WTC11 (cell line): ENCODE results near the gene PRKCQ. TPM values are rescaled to one million over a fixed set of nuclear protein-coding genes. Genes with fewer than 3 reads are reported as not detected.
"Not testable (repeated sequence)": the region's sequence is repeated elsewhere in the genome, so short reads cannot be mapped to it uniquely, and the experiment has no call there.

ENCODE experiments used
- ATAC-seq: fragments of 200-7000 bp; cut with Tn5 transposase; 2 replicates; pipeline ENCODE4 v1.10.0; 2021; ENCODE audit warnings: mild to moderate bottlenecking, moderate library complexity
- CTCF ChIA-PET: fragments of 300-600 bp; sonication (Branson Sonifier 250); formaldehyde crosslinking; loops from one replicate; lab custom pipeline; 2021; ENCODE audit warnings: antibody characterized with exemption; lab: Charles Lee
- POLR2A ChIA-PET: fragments of 350-600 bp; sonication (Branson Sonifier 250); formaldehyde crosslinking; loops from one replicate; lab custom pipeline; 2021; ENCODE audit warnings: antibody characterized with exemption; lab: Charles Lee
- DNase-seq: peaks from one replicate; pipeline ENCODE4 v3.0.0; 2021; ENCODE audit warnings: low spot score
- H3K27ac Mint-ChIP-seq: 2 replicates; pipeline ENCODE4 v1.8.0; 2021; ENCODE audit warnings: mixed read lengths
- H3K27me3 Mint-ChIP-seq: 2 replicates; pipeline ENCODE4 v1.8.0; 2021; ENCODE audit warnings: low read depth, mild to moderate bottlenecking, moderate library complexity, mixed read lengths
- H3K36me3 Mint-ChIP-seq: 2 replicates; pipeline ENCODE4 v1.8.0; 2021; ENCODE audit warnings: mixed read lengths
- H3K4me1 Mint-ChIP-seq: 2 replicates; pipeline ENCODE4 v1.8.0; 2022; ENCODE audit warnings: mixed read lengths
- H3K4me3 Mint-ChIP-seq: 2 replicates; pipeline ENCODE4 v1.8.0; 2021; ENCODE audit warnings: mild to moderate bottlenecking, moderate library complexity, mixed read lengths
- H3K9me3 Mint-ChIP-seq: 2 replicates; pipeline ENCODE4 v1.8.0; 2021; ENCODE audit warnings: mixed read lengths
- ATF2 ChIP-seq: sonication (generic); formaldehyde crosslinking; IDR thresholded peaks from 2 replicates; pipeline ENCODE4 v1.8.1; 2022; ENCODE audit warnings: low read depth, missing genetic modification reagents, borderline replicate concordance
- CTCF ChIP-seq: fragments of 200-600 bp; IDR thresholded peaks from 2 replicates; pipeline ENCODE4 v1.8.0; 2022; ENCODE audit warnings: antibody characterized with exemption
- EMX1 ChIP-seq: fragments of 250-450 bp; sonication (Bioruptor Pico); IDR thresholded peaks from 2 replicates; pipeline ENCODE4 v1.8.0; 2021; ENCODE audit warnings: mild to moderate bottlenecking
- GRHL2 ChIP-seq: fragments of 250-450 bp; sonication (Bioruptor Pico); IDR thresholded peaks from 2 replicates; pipeline ENCODE4 v1.8.0; 2022; ENCODE audit warnings: mild to moderate bottlenecking, moderate library complexity; ENCODE audit not compliant: insufficient replicate concordance, severe bottlenecking
- OVOL2 ChIP-seq: fragments of 250-450 bp; sonication (Bioruptor Pico); IDR thresholded peaks from 2 replicates; pipeline ENCODE4 v1.9.0; 2021; ENCODE audit warnings: mild to moderate bottlenecking, borderline replicate concordance
- PRDM15 ChIP-seq: sonication (generic); formaldehyde crosslinking; IDR thresholded peaks from 2 replicates; pipeline ENCODE4 v1.8.0; 2022; ENCODE audit warnings: missing genetic modification reagents
- PRRX2 ChIP-seq: fragments of 250-450 bp; sonication (Bioruptor Pico); IDR thresholded peaks from 2 replicates; pipeline ENCODE4 v1.8.0; 2021; ENCODE audit warnings: mild to moderate bottlenecking
- SMAD4 ChIP-seq: sonication (generic); formaldehyde crosslinking; IDR thresholded peaks from 2 replicates; pipeline ENCODE4 v1.8.0; 2022; ENCODE audit warnings: mild to moderate bottlenecking, missing genetic modification reagents
- SP1 ChIP-seq: sonication (generic); formaldehyde crosslinking; conservative IDR thresholded peaks from 2 replicates; pipeline ENCODE4 v1.8.1; 2022; ENCODE audit warnings: missing genetic modification reagents
- ZNF121 ChIP-seq: sonication (generic); formaldehyde crosslinking; IDR thresholded peaks from 2 replicates; pipeline ENCODE4 v1.8.0; 2023; ENCODE audit warnings: missing genetic modification reagents
- ZNF138 ChIP-seq: sonication (generic); formaldehyde crosslinking; conservative IDR thresholded peaks from 2 replicates; pipeline ENCODE4 v1.8.1; 2022; ENCODE audit warnings: mild to moderate bottlenecking, moderate library complexity, missing genetic modification reagents
- ZNF263 ChIP-seq: sonication (generic); formaldehyde crosslinking; IDR thresholded peaks from 2 replicates; pipeline ENCODE4 v1.8.1; 2022; ENCODE audit warnings: low read depth, mild to moderate bottlenecking, moderate library complexity, missing genetic modification reagents
- ZNF416 ChIP-seq: fragments of 250-450 bp; sonication (Bioruptor Pico); IDR thresholded peaks from 2 replicates; pipeline ENCODE4 v1.9.0; 2021; ENCODE audit warnings: mild to moderate bottlenecking, inconsistent platforms
- ZNF425 ChIP-seq: fragments of 250-450 bp; sonication (Bioruptor Pico); conservative IDR thresholded peaks from 2 replicates; pipeline ENCODE4 v1.9.0; 2021; ENCODE audit warnings: mild to moderate bottlenecking
- total RNA-seq: library from RNA; stranded (reverse); gene quantifications from 3 replicates; pipeline ENCODE4 v1.2.3, GENCODE V29; 2021
- TF ChIP-seq, protein P1 (sequence below): sonication (generic); formaldehyde crosslinking; IDR thresholded peaks from 2 replicates; pipeline ENCODE4 v1.8.1; 2023; ENCODE audit warnings: mild to moderate bottlenecking, missing genetic modification reagents
- TF ChIP-seq, protein P2 (sequence below): sonication (generic); formaldehyde crosslinking; IDR thresholded peaks from 2 replicates; pipeline ENCODE4 v1.8.1; 2023; ENCODE audit warnings: mild to moderate bottlenecking, missing genetic modification reagents, moderate library complexity
- TF ChIP-seq, protein P3 (sequence below): fragments of 250-450 bp; sonication (Bioruptor Pico); IDR thresholded peaks from 2 replicates; pipeline ENCODE4 v2.1.2; 2022; ENCODE audit warnings: mild to moderate bottlenecking, moderate library complexity

The PRKCQ gene
- total RNA-seq, 1 experiment from 2014 or later: 8.7 TPM

DNA sequence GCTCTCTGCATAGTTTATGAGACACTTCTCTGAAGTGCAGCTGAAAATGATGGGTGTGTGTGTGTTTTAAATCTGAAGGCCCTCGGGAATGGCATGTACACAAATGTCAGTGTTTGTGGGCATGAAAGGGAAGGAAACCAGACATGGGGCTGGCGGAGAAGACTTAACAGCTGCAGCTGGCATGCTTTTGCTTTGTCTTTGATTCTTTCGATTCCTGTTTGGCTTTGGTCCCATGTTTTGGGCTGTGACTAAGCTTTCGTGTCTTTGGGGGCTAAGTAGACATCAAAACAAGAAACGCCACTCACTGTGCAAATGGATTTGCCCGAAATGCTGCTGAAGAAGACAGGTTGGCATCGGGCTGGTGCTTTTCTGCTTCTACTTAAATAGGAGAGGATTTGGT, 198.0 kb downstream of the PRKCQ start (continued):
- TF ChIP-seq CTCF (no peak), SP1 (CRISPR knock-in tag) (no peak), ZNF416 (CRISPR knock-in tag) (no peak), ATF2 (CRISPR knock-in tag) (no peak)
- TF ChIP-seq, protein P1, sequence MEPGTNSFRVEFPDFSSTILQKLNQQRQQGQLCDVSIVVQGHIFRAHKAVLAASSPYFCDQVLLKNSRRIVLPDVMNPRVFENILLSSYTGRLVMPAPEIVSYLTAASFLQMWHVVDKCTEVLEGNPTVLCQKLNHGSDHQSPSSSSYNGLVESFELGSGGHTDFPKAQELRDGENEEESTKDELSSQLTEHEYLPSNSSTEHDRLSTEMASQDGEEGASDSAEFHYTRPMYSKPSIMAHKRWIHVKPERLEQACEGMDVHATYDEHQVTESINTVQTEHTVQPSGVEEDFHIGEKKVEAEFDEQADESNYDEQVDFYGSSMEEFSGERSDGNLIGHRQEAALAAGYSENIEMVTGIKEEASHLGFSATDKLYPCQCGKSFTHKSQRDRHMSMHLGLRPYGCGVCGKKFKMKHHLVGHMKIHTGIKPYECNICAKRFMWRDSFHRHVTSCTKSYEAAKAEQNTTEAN: no peak

DNA sequence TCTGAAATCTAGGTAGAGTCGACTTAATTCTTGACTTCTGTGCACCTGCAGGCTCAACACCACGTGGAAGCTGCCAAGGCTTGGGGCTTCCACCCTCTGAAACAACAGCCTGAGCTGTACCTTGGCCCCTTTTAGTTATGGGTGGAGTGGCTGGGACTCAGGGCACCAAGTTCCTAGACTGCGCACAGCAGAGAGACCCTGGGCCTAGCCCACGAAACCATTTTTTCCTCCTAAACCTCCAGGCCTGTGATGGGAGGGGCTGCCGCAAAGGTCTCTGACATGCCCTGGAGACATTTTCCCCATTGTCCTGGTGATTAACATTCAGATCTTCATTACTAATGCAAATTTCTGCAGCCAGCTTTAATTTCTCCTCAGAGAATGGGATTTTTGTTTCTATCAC, 199.6 kb downstream of the PRKCQ start:
- Mint-ChIP-seq H3K36me3 (peaks cover 54% of the 10 kb centered on the region), H3K9me3 (peaks cover 65% of the 10 kb centered on the region), H3K27me3 (peaks cover 20% of the 10 kb centered on the region)
- DNase-seq, H3K4me1 Mint-ChIP-seq, CTCF ChIA-PET, H3K27ac Mint-ChIP-seq, POLR2A ChIA-PET, H3K4me3 Mint-ChIP-seq, ATAC-seq: not testable (repeated sequence)

GRCh38 chr10:6379015-6379776, 200.9 kb downstream of the PRKCQ start:
- no peak overlapping the region for H3K27ac Mint-ChIP-seq
- CTCF ChIA-PET: no interaction called here
- no peak for TF ChIP-seq PRRX2
- TF ChIP-seq, protein P2, sequence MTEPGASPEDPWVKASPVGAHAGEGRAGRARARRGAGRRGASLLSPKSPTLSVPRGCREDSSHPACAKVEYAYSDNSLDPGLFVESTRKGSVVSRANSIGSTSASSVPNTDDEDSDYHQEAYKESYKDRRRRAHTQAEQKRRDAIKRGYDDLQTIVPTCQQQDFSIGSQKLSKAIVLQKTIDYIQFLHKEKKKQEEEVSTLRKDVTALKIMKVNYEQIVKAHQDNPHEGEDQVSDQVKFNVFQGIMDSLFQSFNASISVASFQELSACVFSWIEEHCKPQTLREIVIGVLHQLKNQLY (CRISPR knock-in tag): no peak
- no peak for TF ChIP-seq SMAD4 (CRISPR knock-in tag)
- no peak for TF ChIP-seq GRHL2 (CRISPR knock-in tag)
- TF ChIP-seq ZNF138: no peak
- no peak for TF ChIP-seq EMX1 (CRISPR knock-in tag)
- no peak for TF ChIP-seq ZNF425
- TF ChIP-seq, protein P3, sequence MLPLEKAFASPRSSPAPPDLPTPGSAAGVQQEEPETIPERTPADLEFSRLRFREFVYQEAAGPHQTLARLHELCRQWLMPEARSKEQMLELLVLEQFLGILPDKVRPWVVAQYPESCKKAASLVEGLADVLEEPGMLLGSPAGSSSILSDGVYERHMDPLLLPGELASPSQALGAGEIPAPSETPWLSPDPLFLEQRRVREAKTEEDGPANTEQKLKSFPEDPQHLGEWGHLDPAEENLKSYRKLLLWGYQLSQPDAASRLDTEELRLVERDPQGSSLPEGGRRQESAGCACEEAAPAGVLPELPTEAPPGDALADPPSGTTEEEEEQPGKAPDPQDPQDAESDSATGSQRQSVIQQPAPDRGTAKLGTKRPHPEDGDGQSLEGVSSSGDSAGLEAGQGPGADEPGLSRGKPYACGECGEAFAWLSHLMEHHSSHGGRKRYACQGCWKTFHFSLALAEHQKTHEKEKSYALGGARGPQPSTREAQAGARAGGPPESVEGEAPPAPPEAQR (CRISPR knock-in tag): no peak
- no peak for TF ChIP-seq OVOL2 (CRISPR knock-in tag)
- TF ChIP-seq ZNF121: no peak
- no peak for TF ChIP-seq ZNF263 (CRISPR knock-in tag)
- TF ChIP-seq CTCF: no peak
- TF ChIP-seq PRDM15 (CRISPR knock-in tag): no peak

More at GRCh38 chr10:6379015-6379776, 200.9 kb downstream of the PRKCQ start:
- Mint-ChIP-seq H3K9me3 (peaks cover 65% of the 10 kb centered on the region), H3K36me3 (peaks cover 54% of the 10 kb centered on the region), H3K4me1 (0 out of 2 replicates have a peak, but pooled peaks cover 2% of the 10 kb centered on the region), H3K4me3 (no peak overlapping the region), H3K27me3 (peaks cover 20% of the 10 kb centered on the region)
- DNase-seq (no peak), ATAC-seq (no peak)
- POLR2A ChIA-PET: no interaction called here
